AG09309 (cell line): ENCODE results near the gene CEACAM8.
A peak's percentile ranks its signal among the peaks of the same experiment; 100 is the strongest.

ENCODE experiments used
- DNase-seq: peaks from one replicate; pipeline ENCODE4 v3.0.0-alpha.2; 2010; ENCODE audit warnings: low read depth
- H3K4me3 ChIP-seq: 2 replicates; pipeline ENCODE4 v1.5.1; 2011; ENCODE audit warnings: mild to moderate bottlenecking, low read depth, low read length, moderate library complexity; ENCODE audit not compliant: control insufficient read depth
- TF ChIP-seq, protein P1 (sequence below): IDR thresholded peaks from 2 replicates; pipeline ENCODE4 v1.5.1; 2011; ENCODE audit warnings: mild to moderate bottlenecking, low read depth, low read length, inconsistent platforms; ENCODE audit not compliant: insufficient read depth, control insufficient read depth; ENCODE audit errors: missing control alignments

The CEACAM8 gene

GRCh38 chr19:42596391-42597072 lies 1.8 kb upstream of the CEACAM8 start:
- TF ChIP-seq, protein P1, sequence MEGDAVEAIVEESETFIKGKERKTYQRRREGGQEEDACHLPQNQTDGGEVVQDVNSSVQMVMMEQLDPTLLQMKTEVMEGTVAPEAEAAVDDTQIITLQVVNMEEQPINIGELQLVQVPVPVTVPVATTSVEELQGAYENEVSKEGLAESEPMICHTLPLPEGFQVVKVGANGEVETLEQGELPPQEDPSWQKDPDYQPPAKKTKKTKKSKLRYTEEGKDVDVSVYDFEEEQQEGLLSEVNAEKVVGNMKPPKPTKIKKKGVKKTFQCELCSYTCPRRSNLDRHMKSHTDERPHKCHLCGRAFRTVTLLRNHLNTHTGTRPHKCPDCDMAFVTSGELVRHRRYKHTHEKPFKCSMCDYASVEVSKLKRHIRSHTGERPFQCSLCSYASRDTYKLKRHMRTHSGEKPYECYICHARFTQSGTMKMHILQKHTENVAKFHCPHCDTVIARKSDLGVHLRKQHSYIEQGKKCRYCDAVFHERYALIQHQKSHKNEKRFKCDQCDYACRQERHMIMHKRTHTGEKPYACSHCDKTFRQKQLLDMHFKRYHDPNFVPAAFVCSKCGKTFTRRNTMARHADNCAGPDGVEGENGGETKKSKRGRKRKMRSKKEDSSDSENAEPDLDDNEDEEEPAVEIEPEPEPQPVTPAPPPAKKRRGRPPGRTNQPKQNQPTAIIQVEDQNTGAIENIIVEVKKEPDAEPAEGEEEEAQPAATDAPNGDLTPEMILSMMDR, result peak; percentile 94
- no peak for DNase-seq
- no peak overlapping the region for H3K4me3 ChIP-seq

GRCh38 chr19:42595550-42596172 lies 937 bp upstream of the CEACAM8 start:
- DNase-seq, result no peak
- TF ChIP-seq, protein P1, result no peak
- H3K4me3 ChIP-seq, result no peak overlapping the region

DNA sequence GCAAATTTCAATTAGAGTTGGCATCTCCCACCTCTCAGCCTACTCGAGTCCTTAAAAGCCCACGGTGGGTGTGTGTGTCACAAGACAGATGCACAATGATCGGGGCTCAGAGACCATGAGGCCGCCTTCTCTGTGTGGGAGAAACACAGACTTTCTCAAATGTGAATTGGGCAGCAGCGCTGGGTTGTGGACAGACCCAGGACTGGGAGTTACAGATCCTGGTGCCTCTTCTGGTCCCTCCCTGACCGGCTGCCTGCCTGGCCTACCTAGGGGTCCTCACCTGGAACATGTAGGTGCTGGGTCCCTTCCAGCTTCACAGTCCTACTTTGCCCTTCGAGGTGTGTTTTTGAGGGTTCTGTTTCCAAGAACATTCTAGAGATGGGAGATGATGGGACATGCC lies 4.9 kb downstream of the CEACAM8 start:
- TF ChIP-seq, protein P1, result no peak
- H3K4me3 ChIP-seq, result no peak overlapping the region
- DNase-seq, result no peak

DNA sequence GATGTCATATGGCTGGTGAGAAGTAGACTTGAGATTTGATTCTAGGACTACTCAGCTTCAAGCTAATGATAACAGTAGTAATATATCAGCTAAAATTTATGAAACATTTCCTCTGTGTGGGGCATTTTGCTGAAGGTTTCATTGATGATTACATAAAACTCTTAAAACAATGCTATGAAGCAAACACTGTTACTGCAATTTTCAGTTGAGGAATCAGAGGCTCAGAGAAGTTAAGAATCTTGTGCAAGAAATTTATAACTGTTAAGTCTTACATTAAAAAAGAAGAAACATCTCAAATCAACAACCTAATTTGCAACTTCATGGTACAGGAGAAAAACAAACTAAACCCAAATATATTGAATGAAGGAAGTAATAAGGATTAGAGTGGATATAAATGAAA lies 10.3 kb downstream of the CEACAM8 start:
- TF ChIP-seq, protein P1, result no peak
- no peak overlapping the region for H3K4me3 ChIP-seq
- no peak for DNase-seq

DNA sequence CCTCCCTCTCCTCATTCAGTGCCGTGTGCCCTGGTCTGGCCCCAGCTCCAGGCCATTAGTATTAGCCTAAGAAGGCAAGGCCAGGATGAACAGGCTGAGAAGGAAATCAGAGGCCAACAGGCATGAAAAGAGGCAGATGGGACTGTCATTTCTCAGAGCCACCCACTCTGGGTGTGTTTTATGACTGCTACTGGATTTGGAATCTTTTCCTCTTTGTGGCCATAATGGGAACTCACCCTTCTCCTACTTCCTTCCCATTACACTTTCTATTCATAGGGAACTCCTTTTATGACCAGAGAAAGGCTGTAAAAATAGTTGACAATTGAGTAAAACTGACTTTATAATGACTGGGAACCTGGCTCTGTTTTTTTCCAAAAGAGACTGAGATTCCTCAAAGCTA lies 17.7 kb downstream of the CEACAM8 start:
- no peak overlapping the region for H3K4me3 ChIP-seq
- no peak for DNase-seq
- TF ChIP-seq, protein P1, result no peak

- H3K4me3 ChIP-seq, result no peak overlapping the region
- DNase-seq, result no peak
- TF ChIP-seq, protein P1, result no peak
Measured at GRCh38 chr19:42576241-42576640, 18.5 kb downstream of the CEACAM8 start.
